K562 (cell line): ENCODE data around the gene MED13L. TPM values are rescaled to one million over a fixed set of nuclear protein-coding genes. Genes with fewer than 3 reads are reported as not detected.

ENCODE experiments used
- ATAC-seq: fragments of 200-7000 bp; cut with Tn5 transposase; 3 replicates; pipeline ENCODE4 v1.9.1; 2020; ENCODE audit warnings: moderate library complexity
- BruUV-seq: library from RNA; stranded (reverse); fragments of 400-500 nt; replicated peaks from 2 replicates; lab custom pipeline; 2021; lab: Mats Ljungman, UMichigan
- CTCF ChIA-PET: fragments of 300-600 bp; formaldehyde crosslinking; extraction: SDS; loops from one replicate; lab custom pipeline; 2021; ENCODE audit warnings: low intra/inter-chr PET ratio; lab: Yijun Ruan, JAX
- POLR2A ChIA-PET: fragments of 300-600, 350-650 bp; sonication (Branson Sonifier 250); formaldehyde crosslinking; extraction: SDS; loops from one replicate; lab custom pipeline; 2021; ENCODE audit warnings: antibody characterized with exemption, inconsistent platforms; lab: Yijun Ruan, JAX
- DNase-seq, 4 experiments: peaks; one replicate each; pipeline versions ENCODE4 v3.0.0 to v3.0.0-alpha.2; 2011 to 2018; ENCODE audit warnings: low spot score in 3 of 4, mixed read lengths in 3 of 4; ENCODE audit errors: extremely low read depth in 1 of 4
- FAIRE-seq: peaks from 2 replicates; lab custom pipeline; 2011; peaks lifted over from hg19 to GRCh38; lab: Jason Lieb, UNC
- H2AFZ ChIP-seq: 2 replicates; pipeline ENCODE4 v1.6.0; 2011; ENCODE audit warnings: low read depth, low read length, control low read depth, inconsistent platforms
- H3K27ac ChIP-seq: fragments of 200-600 bp; 3 replicates; pipeline ENCODE4 v1.8.0; 2011; ENCODE audit warnings: low read depth, mild to moderate bottlenecking, control low read depth, inconsistent platforms, low read length, moderate library complexity, mixed read lengths; ENCODE audit errors: extremely low read depth
- H3K27me3 ChIP-seq, 2 experiments: fragments of 300-600 bp in 1 of 2; 2 replicates in 1 of 2; 3 replicates in 1 of 2; pipeline versions ENCODE4 v1.6.0 to v1.8.0; 2011; ENCODE audit warnings: inconsistent platforms in 2 of 2, low read length in 2 of 2, mild to moderate bottlenecking in 1 of 2, mixed read lengths in 1 of 2, moderate library complexity in 1 of 2; ENCODE audit not compliant: control insufficient read depth in 2 of 2, insufficient read depth in 2 of 2
- H3K36me3 ChIP-seq: fragments of 300-600 bp; 3 replicates; pipeline ENCODE4 v1.8.0; 2011; ENCODE audit warnings: mild to moderate bottlenecking, low read length, inconsistent platforms; ENCODE audit not compliant: control insufficient read depth, insufficient read depth
- H3K4me1 ChIP-seq, 2 experiments: fragments of 200-600 bp in 1 of 2; replicated peaks in 1 of 2; 2 replicates in 1 of 2; 3 replicates in 1 of 2; pipeline versions ENCODE4 v1.5.1 to v1.8.0; 2011; ENCODE audit warnings: inconsistent platforms in 2 of 2, low read length in 2 of 2, mild to moderate bottlenecking in 1 of 2, mixed read lengths in 1 of 2, moderate library complexity in 1 of 2; ENCODE audit not compliant: control insufficient read depth in 2 of 2, insufficient read depth in 2 of 2
- H3K4me2 ChIP-seq: 2 replicates; pipeline ENCODE4 v1.6.1; 2011; ENCODE audit warnings: low read length, control low read depth, inconsistent platforms, mixed read lengths; ENCODE audit not compliant: insufficient read depth
- H3K4me3 ChIP-seq: fragments of 200-600 bp; sonication (generic), shearing (Covaris generic); 2 replicates; pipeline ENCODE4 v1.5.1; 2016; ENCODE audit warnings: control low read depth, inconsistent platforms
- H3K79me2 ChIP-seq: fragments of 200-600 bp; 3 replicates; pipeline ENCODE4 v1.8.0; 2011; ENCODE audit warnings: low read length, inconsistent platforms; ENCODE audit not compliant: control insufficient read depth, insufficient read depth
- H3K9ac ChIP-seq, 2 experiments: 2 replicates each; pipeline versions ENCODE4 v1.6.0 to v1.6.1; 2011; ENCODE audit warnings: low read depth in 2 of 2, low read length in 2 of 2, control low read depth in 1 of 2, inconsistent platforms in 1 of 2, mild to moderate bottlenecking in 1 of 2, mixed read lengths in 1 of 2; ENCODE audit not compliant: insufficient read depth in 1 of 2
- H3K9me1 ChIP-seq: one replicate; pipeline ENCODE4 v1.6.0; 2011; ENCODE audit warnings: inconsistent platforms, mild to moderate bottlenecking, low read length, moderate library complexity; ENCODE audit not compliant: control insufficient read depth, insufficient read depth
- H3K9me3 ChIP-seq: replicated peaks from 2 replicates; pipeline ENCODE4 v1.5.1; 2011; ENCODE audit warnings: low read depth, low read length, inconsistent platforms; ENCODE audit not compliant: control insufficient read depth, insufficient read depth
- H4K20me1 ChIP-seq: replicated peaks from 2 replicates; pipeline ENCODE4 v1.6.1; 2011; ENCODE audit warnings: low read length, inconsistent platforms, mixed read lengths; ENCODE audit not compliant: control insufficient read depth, insufficient read depth
- CLOCK ChIP-seq: fragments of 250-450 bp; sonication (Bioruptor Pico); IDR thresholded peaks from 2 replicates; pipeline ENCODE4 v1.4.0; 2020; ENCODE audit warnings: mild to moderate bottlenecking, moderate library complexity, borderline replicate concordance
- FOXA1 ChIP-seq: fragments of 450-650 bp; IDR thresholded peaks from 2 replicates; pipeline ENCODE4 v1.6.1; 2016; ENCODE audit warnings: mild to moderate bottlenecking, borderline replicate concordance
- HNRNPL ChIP-seq: fragments of 200-400 bp; formaldehyde crosslinking; IDR thresholded peaks from 2 replicates; pipeline ENCODE4 v1.6.1; 2017; ENCODE audit warnings: low read depth, mild to moderate bottlenecking, low read length
- NONO ChIP-seq, 2 experiments: fragments of 200-400 bp in 1 of 2; fragments of 450-650 bp in 1 of 2; formaldehyde crosslinking in 1 of 2; IDR thresholded peaks; 2 replicates each; pipeline ENCODE4 v1.6.1; 2017; ENCODE audit warnings: low read depth in 2 of 2, mild to moderate bottlenecking in 2 of 2, moderate library complexity in 2 of 2, low read length in 1 of 2
- RBM25 ChIP-seq: fragments of 200-400 bp; formaldehyde crosslinking; IDR thresholded peaks from 2 replicates; pipeline ENCODE4 v1.6.1; 2018; ENCODE audit warnings: low read length, low read depth, moderate library complexity; ENCODE audit not compliant: severe bottlenecking
- SREBF1 ChIP-seq: fragments of 150-350 bp; IDR thresholded peaks from 2 replicates; pipeline ENCODE4 v1.6.1; 2014; ENCODE audit warnings: antibody characterized with exemption, low read depth, low read length, borderline replicate concordance
- ZBTB33 ChIP-seq: sonication (generic); formaldehyde crosslinking; IDR thresholded peaks from 2 replicates; pipeline ENCODE4 v1.8.1; 2023; ENCODE audit warnings: mild to moderate bottlenecking, missing genetic modification reagents
- ZNF121 ChIP-seq: sonication (generic); formaldehyde crosslinking; conservative IDR thresholded peaks from 2 replicates; pipeline ENCODE4 v1.8.0; 2022; ENCODE audit warnings: missing genetic modification reagents
- WGBS: fragments of 100-300 bp; shearing (Covaris generic); methylation state at CpG from one replicate; pipeline ENCODE4 v1.1.6; 2016; ENCODE audit warnings: low coverage, mixed read lengths; ENCODE audit not compliant: insufficient coverage; ENCODE audit errors: missing lambda C conversion rate; 5-methylcytosine and 5-hydroxymethylcytosine counted together
- in situ Hi-C: fragments of 300-500 bp; cut with MboI; formaldehyde crosslinking; loops from 4 replicates; pipeline ENCODE4 v1.15.0; 2018; ENCODE audit warnings: inconsistent platforms, mixed read lengths
- intact Hi-C: fragments of 100-400 bp; cut with micrococcal nuclease; formaldehyde crosslinking; loops from 2 replicates; pipeline ENCODE4 v1.14.2; 2022
- polyA plus RNA-seq, 8 experiments: library from polyadenylated mRNA; depleted of rRNA in 4 of 8; stranded (reverse) in 5 of 8; unstranded in 3 of 8; fragments of >200 nt; fragmentation: Nextera tagmentation in 2 of 8; fragmentation: Illumina TruSeq in 1 of 8; extraction: Ambion mirVana in 2 of 8; extraction: Trizol in 1 of 8; gene quantifications; 2 replicates each; pipeline versions ENCODE4 v1.2.1 to v1.2.3, GENCODE V29; 2011 to 2014; ENCODE audit warnings: inconsistent platforms in 1 of 8, missing spikeins in 1 of 8
- total RNA-seq, 7 experiments: library from RNA; depleted of rRNA in 6 of 7; stranded (reverse); fragments of >200 nt in 6 of 7; fragmentation: Illumina TruSeq in 2 of 7; extraction: Trizol in 2 of 7; gene quantifications; 2 replicates each; pipeline versions ENCODE4 v1.2.1 to v1.2.3, GENCODE V29; 2011 to 2021; ENCODE audit warnings: low replicate concordance in 1 of 7

Gene MED13L
- total and polyA plus RNA-seq, 9 of the 15 experiments (the other 6 are each of a cell fraction or from before 2014, with no cell fraction given) = 13.4 to 90.3 (median 36.9) TPM

- ATAC-seq (no peak), DNase-seq (no peak)
- H3K4me1 ChIP-seq = 0 out of 5 replicates have a peak, but pooled peaks cover 0 to 4% of the 10 kb centered on the region in 2 experiments
- H3K79me2 ChIP-seq = no peaks in the 10 kb centered on the region
- H3K4me2 ChIP-seq = no peak overlapping the region
- H4K20me1 ChIP-seq = no peaks in the 10 kb centered on the region
- WGBS = 88% methylated on average over 4 of the region's 6 CpGs
- no peak overlapping the region for H3K4me3 ChIP-seq
- H3K27me3 ChIP-seq = no peaks in the 10 kb centered on the region
- H3K9me1 ChIP-seq = no peaks in the 10 kb centered on the region
- H3K9me3 ChIP-seq = no peaks in the 10 kb centered on the region
- POLR2A ChIA-PET = no interaction called here
- no peak overlapping the region for H3K9ac ChIP-seq
- intact Hi-C loops = no loop called here
- H3K27ac ChIP-seq = no peak overlapping the region
- peak; percentile 14 for TF ChIP-seq RBM25
- TF ChIP-seq ZNF121 (CRISPR knock-in tag) = peak; percentile 83
- TF ChIP-seq SREBF1 = no peak
- TF ChIP-seq, all 486 proteins: peak for 2
- H2AFZ ChIP-seq = no peak overlapping the region
- FAIRE-seq = no peak
- no TSS peak for BruUV-seq
- CTCF ChIA-PET = no interaction called here
- in situ Hi-C loops = no loop called here
- H3K36me3 ChIP-seq = no peaks in the 10 kb centered on the region
Observed at GRCh38 chr12:116321913-116322312, 44.4 kb upstream of the MED13L start.

- Histone ChIP-seq H3K9me1 (no peaks in the 10 kb centered on the region), H3K4me1 (0 out of 5 replicates have a peak, but pooled peaks cover 0 to 4% of the 10 kb centered on the region in 2 experiments), H3K27me3 (no peaks in the 10 kb centered on the region), H2AFZ (peak overlapping the region; percentile 47), H3K79me2 (no peaks in the 10 kb centered on the region), H3K4me3 (no peak overlapping the region), H3K9me3 (no peaks in the 10 kb centered on the region), H3K27ac (no peak overlapping the region), H3K4me2 (no peak overlapping the region), H4K20me1 (no peaks in the 10 kb centered on the region)
- ATAC-seq (peak; percentile 47), DNase-seq (no peak)
- CTCF ChIA-PET = no interaction called here
- POLR2A ChIA-PET = interaction anchor here (0.7 kb wide), 1 partner anchor 37 kb away, joined by 5 read pairs; no protein-coding TSS in a partner anchor
- intact Hi-C loops = no loop called here
- BruUV-seq = no TSS peak
- TF ChIP-seq CLOCK (CRISPR knock-in tag) = no peak
- no peak for TF ChIP-seq NONO (IDR thresholded peaks at IDR 0.05; ENCODE audit: low read depth in 2 of 2, low read length in 1 of 2)
- no peak for TF ChIP-seq ZBTB33 (CRISPR knock-in tag)
- TF ChIP-seq FOXA1 = no peak
- TF ChIP-seq HNRNPL = no peak
- TF ChIP-seq, all 486 proteins: peak for 0
- in situ Hi-C loops = no loop called here
- FAIRE-seq = no peak
- H3K9ac ChIP-seq = no peak overlapping the region
- H3K36me3 ChIP-seq = no peaks in the 10 kb centered on the region
- 4% methylated on average over 2 of the region's 2 CpGs for WGBS
Observed at GRCh38 chr12:116320791-116321217, 43.3 kb upstream of the MED13L start.
